Activated CD4-positive, alpha-beta T cell treated with anti-CD3 and anti-CD28 coated beads, Interleukin-2, amount 50 U/mL, for 4 hours (primary cell): ENCODE measurements around the gene EBF3.

Source experiments
- DNase-seq, 2 experiments: peaks; one replicate each; pipeline ENCODE4 v3.0.0-alpha.2; 2020

Gene EBF3

GRCh38 chr10:129790715-129791446 lies 173.2 kb downstream of the EBF3 start:
- DNase-seq, result no peak

DNA sequence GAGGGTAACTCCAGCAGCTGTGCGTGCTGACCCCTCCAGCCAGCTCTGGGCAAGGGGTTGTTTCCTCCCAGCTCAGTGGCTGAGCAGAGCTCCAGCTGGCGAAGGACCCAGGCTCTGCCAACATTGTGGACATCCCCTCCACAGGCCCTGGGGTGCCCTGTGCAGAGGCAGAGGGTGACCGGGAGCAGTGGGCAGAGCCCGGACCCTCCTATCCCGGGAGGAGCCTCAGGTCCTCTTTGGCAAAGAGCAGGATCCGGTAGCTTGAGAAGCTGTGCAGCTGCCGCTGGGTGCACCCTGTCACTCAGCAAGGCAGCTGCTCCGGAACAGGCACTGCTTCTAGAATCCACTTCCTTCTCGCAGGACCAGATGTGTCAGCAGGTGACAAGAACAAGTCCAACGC lies 175.9 kb downstream of the EBF3 start:
- DNase-seq, result no peak

- DNase-seq, result no peak
These were observed 176.5 kb downstream of the EBF3 start for GRCh38 chr10:129787557-129787956.

GRCh38 chr10:129786216-129786615 lies 177.9 kb downstream of the EBF3 start:
- no peak for DNase-seq

DNA sequence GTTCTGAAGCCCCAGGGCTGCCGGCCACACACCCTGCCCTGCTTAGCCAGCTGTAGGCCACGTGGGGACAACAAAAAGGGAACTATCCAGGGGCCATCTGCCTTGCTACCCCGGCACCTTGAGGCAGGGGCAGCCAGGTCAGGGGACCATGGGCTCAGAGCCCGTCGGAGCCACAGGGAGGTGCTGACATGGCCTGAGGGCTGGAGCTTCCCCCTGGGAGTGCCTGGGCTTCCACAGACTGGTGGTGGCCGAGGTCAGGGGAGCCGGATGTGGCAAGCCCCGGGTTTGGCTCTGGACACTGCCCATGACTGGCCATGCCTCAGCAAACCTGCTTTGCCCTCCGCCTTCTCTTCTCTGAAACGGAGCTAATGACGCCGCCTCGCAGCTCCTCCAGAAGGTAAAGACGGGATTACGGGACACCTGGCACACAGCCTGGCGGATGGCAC lies 178.5 kb downstream of the EBF3 start:
- no peak for DNase-seq
